Activated naive CD4-positive, alpha-beta T cell treated with anti-CD3 and anti-CD28 coated beads, Interleukin-2, amount 50 U/mL, for 24 hours (primary cell): Measurements from ENCODE around the gene MBIP.

Source experiments
- H3K27ac Mint-ChIP-seq: one replicate; pipeline ENCODE4 v1.8.0; 2021; ENCODE audit warnings: mild to moderate bottlenecking, mixed read lengths
- H3K27me3 Mint-ChIP-seq: one replicate; pipeline ENCODE4 v1.8.0; 2021; ENCODE audit warnings: mixed read lengths
- H3K36me3 Mint-ChIP-seq: one replicate; pipeline ENCODE4 v1.8.0; 2021; ENCODE audit warnings: mixed read lengths
- H3K4me1 Mint-ChIP-seq: one replicate; pipeline ENCODE4 v1.8.0; 2021; ENCODE audit warnings: mixed read lengths
- H3K4me3 Mint-ChIP-seq: one replicate; pipeline ENCODE4 v1.8.0; 2021; ENCODE audit warnings: mild to moderate bottlenecking, mixed read lengths
- H3K9me3 Mint-ChIP-seq: one replicate; pipeline ENCODE4 v1.8.0; 2021; ENCODE audit warnings: mixed read lengths

Gene MBIP

GRCh38 chr14:36324897-36325296, 4.5 kb upstream of the MBIP start:
- H3K27me3 Mint-ChIP-seq = peaks cover 16% of the 10 kb centered on the region
- H3K27ac Mint-ChIP-seq = no peak overlapping the region
- H3K36me3 Mint-ChIP-seq = peaks cover under 1% of the 10 kb centered on the region
- no peak overlapping the region for H3K4me3 Mint-ChIP-seq
- peaks cover 8% of the 10 kb centered on the region for H3K4me1 Mint-ChIP-seq
- peaks cover 4% of the 10 kb centered on the region for H3K9me3 Mint-ChIP-seq

GRCh38 chr14:36320897-36321381, 502 bp upstream of the MBIP start:
- H3K36me3 Mint-ChIP-seq = peaks cover 2% of the 10 kb centered on the region
- peak overlapping the region; percentile 96 for H3K4me3 Mint-ChIP-seq
- H3K27me3 Mint-ChIP-seq = peaks cover 6% of the 10 kb centered on the region
- H3K9me3 Mint-ChIP-seq = peaks cover 4% of the 10 kb centered on the region
- peaks cover 41% of the 10 kb centered on the region for H3K4me1 Mint-ChIP-seq
- H3K27ac Mint-ChIP-seq = peak overlapping the region; percentile 93

DNA sequence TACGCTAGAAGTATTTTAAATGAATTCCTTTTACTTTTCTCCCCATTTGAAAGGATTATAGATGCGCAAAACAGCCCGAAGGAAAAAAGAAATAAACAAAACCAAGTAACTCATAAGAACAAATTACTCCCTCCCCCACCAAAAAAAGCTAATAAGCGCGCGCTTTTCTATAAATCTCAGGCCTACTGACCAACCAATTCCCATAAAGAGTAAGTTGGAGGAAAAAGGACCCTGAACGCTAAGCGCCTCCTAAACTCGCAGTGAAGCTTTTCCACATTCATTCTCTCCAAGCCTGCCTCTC, 588 bp downstream of the MBIP start:
- peaks cover 52% of the 10 kb centered on the region for H3K4me1 Mint-ChIP-seq
- peaks cover 4% of the 10 kb centered on the region for H3K9me3 Mint-ChIP-seq
- peaks cover 4% of the 10 kb centered on the region for H3K27me3 Mint-ChIP-seq
- H3K36me3 Mint-ChIP-seq = peaks cover 6% of the 10 kb centered on the region
- peak overlapping the region; percentile 93 for H3K27ac Mint-ChIP-seq
- peak overlapping the region; percentile 96 for H3K4me3 Mint-ChIP-seq

DNA sequence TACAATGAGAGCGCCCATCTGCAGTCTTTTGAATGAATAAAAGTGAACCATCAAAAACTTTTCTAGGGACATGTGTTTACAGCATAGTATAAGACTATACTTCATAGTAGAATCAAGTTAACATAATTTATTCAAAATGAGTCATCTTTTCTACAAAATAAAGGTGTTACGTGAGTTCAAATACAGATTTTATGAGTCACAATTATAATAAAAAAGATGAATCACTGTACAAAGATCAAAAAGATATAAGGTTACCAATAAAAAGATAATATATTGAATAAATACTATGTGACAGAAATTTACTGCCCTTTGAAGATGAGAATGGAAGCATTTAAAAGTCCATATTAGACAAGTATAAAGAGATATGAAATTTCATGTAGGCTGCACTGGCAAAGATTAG, 2.8 kb downstream of the MBIP start:
- H3K36me3 Mint-ChIP-seq = peaks cover 9% of the 10 kb centered on the region
- peak overlapping the region; percentile 87 for H3K27ac Mint-ChIP-seq
- H3K9me3 Mint-ChIP-seq = peaks cover 4% of the 10 kb centered on the region
- no peaks in the 10 kb centered on the region for H3K27me3 Mint-ChIP-seq
- peak overlapping the region; percentile 64 for H3K4me3 Mint-ChIP-seq
- peaks cover 60% of the 10 kb centered on the region for H3K4me1 Mint-ChIP-seq

DNA sequence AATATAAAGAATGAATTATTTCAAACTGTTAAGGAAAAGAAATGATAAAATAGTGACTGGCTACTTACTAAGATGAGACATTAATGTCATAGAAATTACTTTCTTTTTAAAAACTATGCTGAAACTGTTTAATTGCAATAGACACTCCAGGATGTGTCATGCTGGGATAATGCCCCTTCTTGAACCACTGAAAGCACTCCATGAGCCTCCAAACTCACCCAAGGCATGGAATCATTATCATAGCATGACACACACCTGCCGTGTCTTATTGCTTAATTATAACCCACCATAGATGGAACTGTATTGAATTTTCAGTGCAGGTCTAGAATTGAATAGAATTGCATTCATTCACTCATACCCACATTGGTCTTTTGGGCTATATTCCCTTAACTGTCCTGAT, 4.3 kb downstream of the MBIP start:
- no peaks in the 10 kb centered on the region for H3K27me3 Mint-ChIP-seq
- peaks cover 4% of the 10 kb centered on the region for H3K9me3 Mint-ChIP-seq
- peaks cover 11% of the 10 kb centered on the region for H3K36me3 Mint-ChIP-seq
- H3K4me3 Mint-ChIP-seq = no peak overlapping the region
- H3K27ac Mint-ChIP-seq = no peak overlapping the region
- peaks cover 64% of the 10 kb centered on the region for H3K4me1 Mint-ChIP-seq

GRCh38 chr14:36315159-36315853, 5.1 kb downstream of the MBIP start:
- H3K27me3 Mint-ChIP-seq = no peaks in the 10 kb centered on the region
- H3K4me1 Mint-ChIP-seq = peaks cover 58% of the 10 kb centered on the region
- peak overlapping the region; percentile 93 for H3K27ac Mint-ChIP-seq
- H3K9me3 Mint-ChIP-seq = no peaks in the 10 kb centered on the region
- H3K36me3 Mint-ChIP-seq = peaks cover 17% of the 10 kb centered on the region
- H3K4me3 Mint-ChIP-seq = peak overlapping the region; percentile 57

DNA sequence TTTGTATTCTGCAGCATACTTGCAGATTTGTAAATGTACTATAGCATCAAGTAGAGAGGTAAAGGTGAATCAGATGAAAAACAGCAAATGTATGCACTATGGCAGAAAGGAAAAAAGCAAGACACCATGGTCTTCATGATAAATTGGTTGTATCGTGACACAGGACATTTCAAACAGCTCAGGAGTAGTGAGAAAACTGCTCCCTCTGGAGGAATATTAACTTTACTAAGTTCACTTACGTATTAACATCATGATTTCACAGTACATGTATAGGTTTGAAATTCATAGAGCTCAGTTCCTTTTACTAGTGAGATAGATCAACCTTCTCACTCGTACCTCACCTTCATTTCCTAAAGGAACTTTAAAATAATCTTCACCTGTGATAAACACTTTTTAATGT, 6.5 kb downstream of the MBIP start:
- Mint-ChIP-seq H3K27ac (no peak overlapping the region), H3K4me3 (no peak overlapping the region), H3K27me3 (no peaks in the 10 kb centered on the region), H3K4me1 (peaks cover 46% of the 10 kb centered on the region), H3K9me3 (no peaks in the 10 kb centered on the region), H3K36me3 (peaks cover 27% of the 10 kb centered on the region)

DNA sequence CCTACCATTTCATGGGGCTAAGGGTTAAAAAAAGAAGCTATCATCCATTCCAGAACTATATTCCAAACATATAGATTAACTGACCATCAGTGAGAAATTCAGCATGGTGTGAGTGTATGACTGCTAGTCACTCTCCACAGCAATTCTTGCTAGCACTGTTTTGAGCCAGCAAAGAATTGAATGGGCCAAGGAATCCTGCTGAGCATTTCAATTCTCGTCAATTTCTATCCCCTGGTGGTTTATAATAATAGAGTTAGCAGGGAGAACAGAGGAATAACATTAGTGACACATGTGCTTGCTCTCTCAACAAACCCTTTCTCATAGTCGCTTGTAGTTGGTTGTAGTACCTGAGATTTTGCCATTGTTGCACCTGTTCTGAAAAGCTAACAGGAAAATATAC, 7.2 kb downstream of the MBIP start:
- H3K27me3 Mint-ChIP-seq = no peaks in the 10 kb centered on the region
- peak overlapping the region; percentile 8 for H3K27ac Mint-ChIP-seq

DNA sequence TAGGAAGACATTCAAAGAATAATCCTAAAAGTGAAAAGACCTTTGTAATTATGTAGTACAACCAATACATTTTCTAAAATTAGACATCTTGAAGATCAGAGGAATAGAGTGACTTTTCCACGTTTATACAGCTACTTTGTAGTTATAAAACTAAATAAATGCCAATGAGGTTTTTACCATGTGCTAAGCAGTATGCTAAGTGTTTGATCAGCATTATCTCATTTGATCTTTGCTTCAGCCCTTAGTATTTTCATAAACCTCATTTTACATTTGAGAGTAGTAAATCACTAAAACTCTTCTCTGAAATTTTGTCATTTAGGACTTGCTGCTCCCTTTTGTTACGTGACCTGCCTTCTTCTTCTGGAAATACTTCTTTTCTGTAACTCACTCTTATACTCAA, 13.6 kb downstream of the MBIP start:
- Mint-ChIP-seq H3K4me1 (no peaks in the 10 kb centered on the region), H3K9me3 (no peaks in the 10 kb centered on the region), H3K36me3 (peaks cover 43% of the 10 kb centered on the region), H3K27me3 (no peaks in the 10 kb centered on the region), H3K27ac (no peak overlapping the region), H3K4me3 (no peak overlapping the region)

More for the DNA sequence above, 7.2 kb downstream of the MBIP start:
- Mint-ChIP-seq H3K9me3 (no peaks in the 10 kb centered on the region), H3K4me3 (no peak overlapping the region), H3K4me1 (peaks cover 41% of the 10 kb centered on the region), H3K36me3 (peaks cover 30% of the 10 kb centered on the region)

DNA sequence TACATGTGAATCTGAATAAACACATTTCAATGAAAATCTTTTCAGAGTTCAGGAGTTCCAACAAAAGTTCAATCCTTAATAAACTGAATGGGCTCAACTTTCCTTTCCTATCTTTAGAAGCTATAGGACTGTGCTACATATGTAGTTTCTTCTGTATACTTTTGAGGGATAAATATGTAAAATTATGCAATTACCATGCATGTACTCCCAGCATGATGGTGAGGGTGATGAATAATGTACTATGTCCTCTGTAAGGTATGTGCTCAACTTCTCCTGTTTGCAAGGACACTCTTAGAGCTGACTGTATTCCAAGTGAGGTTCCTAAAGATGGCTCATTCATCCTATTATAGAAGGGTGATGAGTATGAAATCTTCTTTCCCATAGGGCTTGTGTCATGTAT, 15.5 kb downstream of the MBIP start:
- Mint-ChIP-seq H3K4me1 (no peaks in the 10 kb centered on the region), H3K36me3 (peaks cover 34% of the 10 kb centered on the region), H3K27ac (no peak overlapping the region), H3K4me3 (no peak overlapping the region), H3K9me3 (no peaks in the 10 kb centered on the region), H3K27me3 (no peaks in the 10 kb centered on the region)

DNA sequence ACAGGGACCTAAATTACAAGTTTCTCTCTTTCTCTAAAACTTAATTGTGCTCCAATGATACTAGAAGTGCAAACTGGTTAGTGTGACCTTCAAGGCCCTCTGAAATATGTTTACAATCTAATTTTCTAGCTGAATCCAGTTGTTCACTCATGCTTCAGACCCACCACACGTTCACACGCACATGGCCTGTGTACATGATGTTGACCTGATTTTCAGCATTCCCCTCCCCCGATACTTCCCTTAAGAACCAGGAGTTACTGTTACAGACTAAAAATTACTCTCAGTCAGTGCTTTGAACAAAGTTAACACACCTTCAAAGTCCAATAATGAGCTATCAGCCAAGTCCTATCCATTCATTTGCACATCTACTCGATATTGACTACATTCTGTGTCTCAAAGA, 16.5 kb downstream of the MBIP start:
- Mint-ChIP-seq H3K27me3 (no peaks in the 10 kb centered on the region), H3K36me3 (peaks cover 26% of the 10 kb centered on the region), H3K9me3 (no peaks in the 10 kb centered on the region), H3K27ac (no peak overlapping the region), H3K4me3 (no peak overlapping the region), H3K4me1 (no peaks in the 10 kb centered on the region)

- peaks cover 26% of the 10 kb centered on the region for H3K36me3 Mint-ChIP-seq
Observed at GRCh38 chr14:36302823-36303222, 17.6 kb downstream of the MBIP start.

GRCh38 chr14:36301159-36301558, 19.3 kb downstream of the MBIP start:
- Mint-ChIP-seq H3K27ac (no peak overlapping the region), H3K27me3 (no peaks in the 10 kb centered on the region), H3K36me3 (peaks cover 29% of the 10 kb centered on the region)

More at GRCh38 chr14:36302823-36303222, 17.6 kb downstream of the MBIP start:
- Mint-ChIP-seq H3K27me3 (no peaks in the 10 kb centered on the region), H3K4me3 (no peak overlapping the region), H3K9me3 (no peaks in the 10 kb centered on the region), H3K4me1 (no peaks in the 10 kb centered on the region), H3K27ac (no peak overlapping the region)

GRCh38 chr14:36300337-36300736, 20.1 kb downstream of the MBIP start:
- Mint-ChIP-seq H3K27ac (no peak overlapping the region), H3K27me3 (no peaks in the 10 kb centered on the region), H3K4me3 (no peak overlapping the region), H3K4me1 (no peaks in the 10 kb centered on the region), H3K36me3 (peaks cover 25% of the 10 kb centered on the region), H3K9me3 (no peaks in the 10 kb centered on the region)

More at GRCh38 chr14:36301159-36301558, 19.3 kb downstream of the MBIP start:
- Mint-ChIP-seq H3K9me3 (no peaks in the 10 kb centered on the region), H3K4me3 (no peak overlapping the region), H3K4me1 (no peaks in the 10 kb centered on the region)

GRCh38 chr14:36295642-36296627, 24.5 kb downstream of the MBIP start:
- no peaks in the 10 kb centered on the region for H3K4me1 Mint-ChIP-seq
- H3K4me3 Mint-ChIP-seq = no peak overlapping the region
- no peak overlapping the region for H3K27ac Mint-ChIP-seq
- H3K27me3 Mint-ChIP-seq = no peaks in the 10 kb centered on the region
- H3K36me3 Mint-ChIP-seq = peaks cover 13% of the 10 kb centered on the region
- no peaks in the 10 kb centered on the region for H3K9me3 Mint-ChIP-seq

DNA sequence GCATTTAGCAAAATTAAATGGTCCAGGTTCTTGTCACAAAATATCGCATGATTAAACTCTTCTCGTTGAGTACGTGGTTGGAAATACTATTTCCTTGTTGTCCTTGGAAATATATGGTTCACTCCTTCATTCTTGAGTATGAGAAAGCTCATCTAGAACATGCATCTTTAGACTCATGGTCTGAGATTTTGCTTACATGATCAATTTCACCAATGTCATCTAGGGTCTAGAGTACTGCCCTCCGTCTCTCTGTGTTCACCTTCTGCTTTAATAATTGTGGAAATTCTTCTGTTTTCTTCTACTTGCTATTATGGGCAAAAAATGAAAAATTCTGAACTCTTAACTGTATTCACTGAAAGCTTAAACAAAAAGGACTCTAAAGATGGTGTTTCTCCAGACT, 25.9 kb downstream of the MBIP start:
- Mint-ChIP-seq H3K27ac (no peak overlapping the region), H3K4me3 (no peak overlapping the region), H3K4me1 (no peaks in the 10 kb centered on the region), H3K27me3 (no peaks in the 10 kb centered on the region), H3K9me3 (no peaks in the 10 kb centered on the region), H3K36me3 (peaks cover 13% of the 10 kb centered on the region)
